Stomach (tissue), 9 donors: ENCODE data around the gene PAK5. TPM values are rescaled to one million over a fixed set of nuclear protein-coding genes. Genes with fewer than 3 reads are reported as not detected.

Source experiments
- DNase-seq, 2 donors: peaks; one replicate each; pipeline versions ENCODE4 v3.0.0 to v3.0.0-alpha.2; 2013 to 2019
- H3K27ac ChIP-seq, 5 donors: fragments of 200-600 bp in 4 of 5; sonication (generic) in 4 of 5; one replicate each; pipeline ENCODE4 v1.5.1; 2013 to 2019; ENCODE audit warnings: mild to moderate bottlenecking in 1 of 5, moderate library complexity in 1 of 5
- H3K27me3 ChIP-seq, 3 donors: fragments of 200-600 bp; sonication (generic); one replicate each; pipeline ENCODE4 v1.5.1; 2017 to 2019; ENCODE audit warnings: mixed run types in 1 of 3
- H3K36me3 ChIP-seq, 4 donors: fragments of 200-600 bp; sonication (generic); 1 replicate in 3 of 4; 2 replicates in 1 of 4; pipeline ENCODE4 v1.5.1; 2016 to 2019
- H3K4me1 ChIP-seq, 4 donors: fragments of 200-600 bp; sonication (generic); one replicate each; pipeline ENCODE4 v1.5.1; 2016 to 2019
- H3K4me3 ChIP-seq, 4 donors: fragments of 200-600 bp; sonication (generic) in 3 of 4; one replicate each; pipeline ENCODE4 v1.5.1; 2016 to 2019; ENCODE audit warnings: mild to moderate bottlenecking in 1 of 4
- H3K9me3 ChIP-seq, 4 donors: fragments of 200-600 bp; sonication (generic); one replicate each; pipeline ENCODE4 v1.5.1; 2016 to 2019
- CTCF ChIP-seq, 7 experiments: fragments of 450-650 bp in 4 of 7; fragments of 200-600 bp in 3 of 7; sonication (generic) in 3 of 7; IDR thresholded peaks; one replicate each; pipeline ENCODE4 v1.5.1; 2016 to 2019; ENCODE audit warnings: antibody characterized with exemption in 7 of 7, control low read depth in 2 of 7, mild to moderate bottlenecking in 1 of 7
- EP300 ChIP-seq: sonication (generic); formaldehyde crosslinking; IDR thresholded peaks from one replicate; pipeline ENCODE4 v1.6.1; 2017; ENCODE audit warnings: antibody characterized with exemption
- POLR2A ChIP-seq, 4 donors: fragments of 450-650 bp; IDR thresholded peaks; one replicate each; pipeline ENCODE4 v1.6.1; 2016; ENCODE audit warnings: antibody characterized with exemption in 4 of 4, control low read depth in 2 of 4, mild to moderate bottlenecking in 1 of 4, moderate library complexity in 1 of 4
- POLR2AphosphoS5 ChIP-seq, 3 donors: sonication (generic); formaldehyde crosslinking; IDR thresholded peaks; one replicate each; pipeline ENCODE4 v1.6.1; 2016; ENCODE audit warnings: antibody characterized with exemption in 3 of 3
- WGBS, 5 donors: extraction: QIAGEN DNeasy Blood & Tissue Kit in 3 of 5; methylation state at CpG; one replicate each; pipeline versions ENCODE4 v1.1.5 to v1.1.7; 2013 to 2018; 5-methylcytosine and 5-hydroxymethylcytosine counted together
- intact Hi-C: fragments of 100-400 bp; cut with DNase I; formaldehyde crosslinking; loops from one replicate; pipeline ENCODE4 v1.15.1; 2023; ENCODE audit warnings: low total_unique reads
- polyA plus RNA-seq, 3 donors: library from polyadenylated mRNA; stranded (reverse); fragments of 200-250 nt; gene quantifications; one replicate each; pipeline ENCODE4 v1.2.3, GENCODE V29; 2013
- total RNA-seq, 5 donors: library from RNA; depleted of rRNA; stranded (reverse); fragments of >200 nt; gene quantifications; one replicate each; pipeline versions ENCODE4 v1.1.0 to v1.2.3, GENCODE V29; 2014 to 2016
- donor health status: healthy with polysubstance abuse.
- donor health status: Bipolar disorder and iron deficiency.
- donor health status: healthy.

Gene PAK5
- total and polyA plus RNA-seq, 8 donors: under 0.01 to 0.92 (median 0.35) TPM; not detected in 3

GRCh38 chr20:9829835-9830234 lies 9.0 kb downstream of the PAK5 start:
- H3K27ac ChIP-seq: no peak overlapping the region
- H3K27me3 ChIP-seq: no peaks in the 10 kb centered on the region
- no peaks in the 10 kb centered on the region for H3K9me3 ChIP-seq
- intact Hi-C loops: no loop called here
- no peak for TF ChIP-seq POLR2A (IDR thresholded peaks at IDR 0.05)
- peak in 1 of 2 donors; percentile 8 for DNase-seq
- H3K36me3 ChIP-seq: no peaks in the 10 kb centered on the region
- no peaks in the 10 kb centered on the region for H3K4me1 ChIP-seq
- no peak overlapping the region for H3K4me3 ChIP-seq

DNA sequence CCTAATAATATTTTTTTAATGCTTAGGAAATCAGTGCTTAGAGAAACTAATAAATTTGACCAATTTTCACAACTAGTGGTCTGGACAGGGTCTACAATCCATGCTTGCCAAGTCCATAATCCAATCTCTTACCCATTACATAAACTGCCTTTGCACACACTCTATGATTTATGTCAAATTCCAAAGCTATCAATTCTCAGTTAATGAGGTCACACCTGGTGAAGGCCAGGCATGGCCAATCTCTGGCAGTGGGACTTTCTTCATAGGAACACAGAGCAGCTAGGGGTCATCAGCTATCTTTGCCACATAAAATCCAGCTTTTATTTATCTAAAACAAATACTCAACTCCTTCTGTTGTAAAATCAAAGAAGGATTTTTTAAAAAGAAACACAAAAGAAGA lies 21.2 kb downstream of the PAK5 start:
- TF ChIP-seq POLR2AphosphoS5 (IDR thresholded peaks at IDR 0.05) (no peak), EP300 (no peak), POLR2A (IDR thresholded peaks at IDR 0.05) (no peak), CTCF (IDR thresholded peaks at IDR 0.05) (no peak)
- H3K4me3 ChIP-seq: no peak overlapping the region
- H3K4me1 ChIP-seq: no peaks in the 10 kb centered on the region
- no peaks in the 10 kb centered on the region for H3K9me3 ChIP-seq
- no peaks in the 10 kb centered on the region for H3K27me3 ChIP-seq
- DNase-seq: peak in 1 of 2 donors; percentile 34
- no peaks in the 10 kb centered on the region for H3K36me3 ChIP-seq
- H3K27ac ChIP-seq: no peak overlapping the region
- intact Hi-C loops: no loop called here

GRCh38 chr20:9815632-9816031 lies 23.2 kb downstream of the PAK5 start:
- intact Hi-C loops: no loop called here
- H3K9me3 ChIP-seq: no peaks in the 10 kb centered on the region
- H3K4me1 ChIP-seq: no peaks in the 10 kb centered on the region
- no peaks in the 10 kb centered on the region for H3K36me3 ChIP-seq
- TF ChIP-seq POLR2AphosphoS5 (IDR thresholded peaks at IDR 0.05) (no peak), POLR2A (IDR thresholded peaks at IDR 0.05) (no peak), CTCF (IDR thresholded peaks at IDR 0.05) (no peak), EP300 (no peak)
- H3K27ac ChIP-seq: no peak overlapping the region
- no peaks in the 10 kb centered on the region for H3K27me3 ChIP-seq
- H3K4me3 ChIP-seq: no peak overlapping the region
- no peak for DNase-seq

DNA sequence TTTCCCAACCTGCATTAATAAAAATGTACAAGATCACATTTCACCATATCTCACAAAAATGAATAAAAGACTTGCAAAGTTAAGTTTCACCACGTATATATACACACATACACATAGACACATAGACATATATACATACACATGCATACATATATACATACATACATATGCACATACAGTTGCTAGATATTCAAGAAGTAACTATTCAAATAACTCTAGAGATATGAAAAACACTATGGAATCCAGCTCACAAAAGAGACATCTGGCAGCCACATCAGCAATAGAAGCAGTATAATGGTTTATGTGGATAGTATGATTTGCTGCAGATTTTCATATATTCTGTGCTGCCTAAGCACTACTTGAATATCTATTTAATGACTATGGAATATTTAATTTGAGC lies 28.1 kb downstream of the PAK5 start:
- TF ChIP-seq EP300 (no peak), CTCF (IDR thresholded peaks at IDR 0.05) (no peak), POLR2A (IDR thresholded peaks at IDR 0.05) (no peak), POLR2AphosphoS5 (IDR thresholded peaks at IDR 0.05) (no peak)
- Histone ChIP-seq H3K4me1 (no peaks in the 10 kb centered on the region), H3K4me3 (no peak overlapping the region), H3K27me3 (no peaks in the 10 kb centered on the region), H3K27ac (no peak overlapping the region), H3K9me3 (no peaks in the 10 kb centered on the region), H3K36me3 (no peaks in the 10 kb centered on the region)
- DNase-seq: no peak
- intact Hi-C loops: no loop called here
- 57 to 91% (median 79%) methylated on average over 1 of the region's 1 CpG for WGBS, 5 donors

- WGBS, 5 donors: 72 to 91% (median 82%) methylated on average over 1 of the region's 1 CpG
- TF ChIP-seq CTCF (IDR thresholded peaks at IDR 0.05) (no peak), POLR2A (IDR thresholded peaks at IDR 0.05) (no peak), POLR2AphosphoS5 (IDR thresholded peaks at IDR 0.05) (no peak), EP300 (no peak)
- intact Hi-C loops: no loop called here
- Histone ChIP-seq H3K4me1 (no peaks in the 10 kb centered on the region), H3K4me3 (no peak overlapping the region), H3K27ac (no peak overlapping the region), H3K9me3 (no peaks in the 10 kb centered on the region), H3K36me3 (no peaks in the 10 kb centered on the region), H3K27me3 (no peaks in the 10 kb centered on the region)
- no peak for DNase-seq
These were observed 29.6 kb downstream of the PAK5 start for GRCh38 chr20:9809271-9809670.
